Thymus (tissue), 11 donors: ENCODE data around the gene CUX1. TPM values are rescaled to one million over a fixed set of nuclear protein-coding genes. Genes with fewer than 3 reads are reported as not detected.

ENCODE experiments used
- DNase-seq, 9 donors: peaks; one replicate each; pipeline ENCODE4 v3.0.0-alpha.2; 2013; ENCODE audit warnings: low spot score in 9 of 9, low read depth in 6 of 9, missing footprints in 1 of 9
- H3K27ac ChIP-seq, 2 donors: one replicate each; pipeline ENCODE4 v1.5.1; 2013; ENCODE audit warnings: control low read depth in 1 of 2, low read depth in 1 of 2, low read length in 1 of 2, mild to moderate bottlenecking in 1 of 2, moderate library complexity in 1 of 2
- H3K27me3 ChIP-seq, 2 donors: one replicate each; pipeline ENCODE4 v1.5.1; 2013; ENCODE audit warnings: low read length in 1 of 2; ENCODE audit not compliant: control insufficient read depth in 2 of 2, insufficient read depth in 1 of 2
- H3K36me3 ChIP-seq, 2 donors: one replicate each; pipeline ENCODE4 v1.5.1; 2013; ENCODE audit warnings: low read length in 1 of 2, mild to moderate bottlenecking in 1 of 2, moderate library complexity in 1 of 2; ENCODE audit not compliant: control insufficient read depth in 2 of 2, insufficient read depth in 2 of 2
- H3K4me1 ChIP-seq, 2 donors: one replicate each; pipeline ENCODE4 v1.5.1; 2013; ENCODE audit warnings: low read length in 2 of 2; ENCODE audit not compliant: control insufficient read depth in 2 of 2, insufficient read depth in 2 of 2
- H3K4me3 ChIP-seq, 2 donors: one replicate each; pipeline ENCODE4 v1.5.1; 2013; ENCODE audit warnings: low read length in 2 of 2, control low read depth in 1 of 2, mild to moderate bottlenecking in 1 of 2
- H3K9me3 ChIP-seq, 2 donors: one replicate each; pipeline ENCODE4 v1.5.1; 2013; ENCODE audit warnings: low read length in 1 of 2, mild to moderate bottlenecking in 1 of 2; ENCODE audit not compliant: control insufficient read depth in 2 of 2, insufficient read depth in 1 of 2
- WGBS: extraction: QIAGEN DNeasy Blood & Tissue Kit; methylation state at CpG from one replicate; pipeline ENCODE4 v1.1.7; 2013; 5-methylcytosine and 5-hydroxymethylcytosine counted together
- polyA plus RNA-seq: library from polyadenylated mRNA; stranded (reverse); fragments of 200-250 nt; gene quantifications from one replicate; pipeline ENCODE4 v1.2.3, GENCODE V29; 2013
- total RNA-seq: library from RNA; stranded (reverse); fragments of 120-200 nt; gene quantifications from one replicate; pipeline ENCODE4 v1.2.4, GENCODE V29; 2013
- donor health status: healthy.

CUX1 gene
- total and polyA plus RNA-seq, 2 donors: 27.8 to 35.0 TPM

- no peak for DNase-seq
- 93% methylated on average over 7 of the region's 7 CpGs for WGBS
- Histone ChIP-seq H3K4me3 (no peak overlapping the region), H3K27ac (no peak overlapping the region), H3K36me3 (peaks cover 23 to 31% of the 10 kb centered on the region in 2 donors), H3K9me3 (no peaks in the 10 kb centered on the region), H3K4me1 (peaks cover 0 to 6% of the 10 kb centered on the region in 2 donors), H3K27me3 (no peaks in the 10 kb centered on the region)
Measured at GRCh38 chr7:102251531-102252365, 434.3 kb downstream of the CUX1 start.

- Histone ChIP-seq H3K27ac (no peak overlapping the region), H3K4me1 (peaks cover 0 to 6% of the 10 kb centered on the region in 2 donors), H3K27me3 (no peaks in the 10 kb centered on the region), H3K9me3 (no peaks in the 10 kb centered on the region), H3K4me3 (no peak overlapping the region), H3K36me3 (peaks cover 18 to 26% of the 10 kb centered on the region in 2 donors)
- 80% methylated on average over 11 of the region's 11 CpGs for WGBS
- DNase-seq: no peak
Measured at GRCh38 chr7:102252366-102252982, 435.0 kb downstream of the CUX1 start.

- no peaks in the 10 kb centered on the region for H3K9me3 ChIP-seq
- WGBS: 95% methylated on average over 19 of the region's 19 CpGs
- no peak for DNase-seq
- H3K27me3 ChIP-seq: no peaks in the 10 kb centered on the region
- H3K27ac ChIP-seq: no peak overlapping the region
- no peak overlapping the region for H3K4me3 ChIP-seq
- H3K36me3 ChIP-seq: peaks cover 14 to 17% of the 10 kb centered on the region in 2 donors
- peaks cover 0 to 6% of the 10 kb centered on the region in 2 donors for H3K4me1 ChIP-seq
Measured at GRCh38 chr7:102253066-102253972, 435.9 kb downstream of the CUX1 start.

- no peak overlapping the region for H3K4me3 ChIP-seq
Measured at GRCh38 chr7:102253973-102254370, 436.5 kb downstream of the CUX1 start.

GRCh38 chr7:102254521-102254920, 437.1 kb downstream of the CUX1 start:
- no peaks in the 10 kb centered on the region for H3K27me3 ChIP-seq
- 94% methylated on average over 8 of the region's 8 CpGs for WGBS
- no peak overlapping the region for H3K27ac ChIP-seq
- H3K9me3 ChIP-seq: no peaks in the 10 kb centered on the region
- H3K36me3 ChIP-seq: peaks cover 7 to 10% of the 10 kb centered on the region in 2 donors
- DNase-seq: no peak
- peaks cover 0 to 6% of the 10 kb centered on the region in 2 donors for H3K4me1 ChIP-seq
- H3K4me3 ChIP-seq: no peak overlapping the region

More at GRCh38 chr7:102253973-102254370, 436.5 kb downstream of the CUX1 start:
- WGBS: 97% methylated on average over 13 of the region's 13 CpGs
- Histone ChIP-seq H3K27me3 (no peaks in the 10 kb centered on the region), H3K27ac (no peak overlapping the region), H3K4me1 (peaks cover 0 to 6% of the 10 kb centered on the region in 2 donors), H3K9me3 (no peaks in the 10 kb centered on the region), H3K36me3 (peaks cover 11 to 14% of the 10 kb centered on the region in 2 donors)
- no peak for DNase-seq

GRCh38 chr7:102255501-102255900, 438.1 kb downstream of the CUX1 start:
- Histone ChIP-seq H3K27ac (no peak overlapping the region), H3K4me1 (peaks cover 0 to 6% of the 10 kb centered on the region in 2 donors), H3K9me3 (no peaks in the 10 kb centered on the region), H3K4me3 (no peak overlapping the region), H3K27me3 (no peaks in the 10 kb centered on the region), H3K36me3 (peaks cover under 1% of the 10 kb centered on the region in 2 donors)
- no peak for DNase-seq
- 98% methylated on average over 7 of the region's 7 CpGs for WGBS

- H3K27me3 ChIP-seq: no peaks in the 10 kb centered on the region
- H3K9me3 ChIP-seq: no peaks in the 10 kb centered on the region
- peaks cover 0 to 6% of the 10 kb centered on the region in 2 donors for H3K4me1 ChIP-seq
- DNase-seq: no peak
- 98% methylated on average over 15 of the region's 15 CpGs for WGBS
- H3K4me3 ChIP-seq: no peak overlapping the region
- H3K27ac ChIP-seq: no peak overlapping the region
- no peaks in the 10 kb centered on the region for H3K36me3 ChIP-seq
Measured at GRCh38 chr7:102255916-102256315, 438.5 kb downstream of the CUX1 start.

GRCh38 chr7:102258073-102258748, 440.8 kb downstream of the CUX1 start:
- Histone ChIP-seq H3K4me1 (no peaks in the 10 kb centered on the region), H3K9me3 (no peaks in the 10 kb centered on the region), H3K27me3 (no peaks in the 10 kb centered on the region), H3K27ac (no peak overlapping the region), H3K4me3 (no peak overlapping the region), H3K36me3 (no peaks in the 10 kb centered on the region)
- DNase-seq: no peak
- 96% methylated on average over 25 of the region's 25 CpGs for WGBS
